Liver (tissue), 9 donors: ENCODE data around the gene CCIN. TPM values are rescaled to one million over a fixed set of nuclear protein-coding genes. Genes with fewer than 3 reads are reported as not detected.

Source experiments
- DNase-seq: peaks from one replicate; pipeline ENCODE4 v3.0.0-alpha.2; 2017; ENCODE audit warnings: low spot score
- H3K27ac ChIP-seq, 2 donors: one replicate each; pipeline ENCODE4 v1.7.0; 2013; ENCODE audit warnings: inconsistent platforms in 2 of 2, low read length in 2 of 2, control low read depth in 1 of 2, low read depth in 1 of 2, mild to moderate bottlenecking in 1 of 2
- H3K27me3 ChIP-seq, 4 donors: one replicate each; pipeline versions ENCODE4 v1.6.1 to v1.7.0; 2013; ENCODE audit warnings: low read length in 3 of 4, inconsistent platforms in 1 of 4, mild to moderate bottlenecking in 1 of 4, moderate library complexity in 1 of 4; ENCODE audit not compliant: control insufficient read depth in 4 of 4, insufficient read depth in 4 of 4
- H3K36me3 ChIP-seq, 4 donors: one replicate each; pipeline versions ENCODE4 v1.6.1 to v1.7.0; 2013; ENCODE audit warnings: low read length in 3 of 4, mild to moderate bottlenecking in 3 of 4, low read depth in 1 of 4, moderate library complexity in 1 of 4; ENCODE audit not compliant: control insufficient read depth in 4 of 4, insufficient read depth in 3 of 4
- H3K4me1 ChIP-seq, 4 donors: one replicate each; pipeline versions ENCODE4 v1.6.1 to v1.7.0; 2013; ENCODE audit warnings: low read length in 3 of 4, mild to moderate bottlenecking in 3 of 4, moderate library complexity in 1 of 4; ENCODE audit not compliant: control insufficient read depth in 4 of 4, insufficient read depth in 4 of 4
- H3K4me3 ChIP-seq, 3 donors: one replicate each; pipeline versions ENCODE4 v1.6.1 to v1.7.0; 2013; ENCODE audit warnings: low read length in 3 of 3, control low read depth in 1 of 3, low read depth in 1 of 3, mild to moderate bottlenecking in 1 of 3
- H3K9ac ChIP-seq, 2 donors: one replicate each; pipeline ENCODE4 v1.7.0; 2013; ENCODE audit warnings: low read length in 2 of 2, mild to moderate bottlenecking in 2 of 2, moderate library complexity in 2 of 2, control low read depth in 1 of 2, low read depth in 1 of 2
- H3K9me3 ChIP-seq, 4 donors: one replicate each; pipeline versions ENCODE4 v1.6.1 to v1.7.0; 2013; ENCODE audit warnings: low read length in 3 of 4; ENCODE audit not compliant: control insufficient read depth in 4 of 4
- EGR1 ChIP-seq, 2 donors: IDR thresholded peaks; 2 replicates each; pipeline ENCODE4 v1.6.1; 2016 to 2018; ENCODE audit warnings: antibody characterized with exemption in 2 of 2, low read depth in 2 of 2
- FOXA1 ChIP-seq: IDR thresholded peaks from 2 replicates; pipeline ENCODE4 v1.6.1; 2016; ENCODE audit warnings: antibody characterized with exemption
- JUND ChIP-seq, 2 donors: IDR thresholded peaks; 2 replicates each; pipeline ENCODE4 v1.6.1; 2016; ENCODE audit warnings: antibody characterized with exemption in 2 of 2
- NR2F2 ChIP-seq: IDR thresholded peaks from 2 replicates; pipeline ENCODE4 v1.6.1; 2016; ENCODE audit warnings: antibody characterized with exemption
- REST ChIP-seq: IDR thresholded peaks from 2 replicates; pipeline ENCODE4 v1.6.1; 2016; ENCODE audit warnings: antibody characterized with exemption, mild to moderate bottlenecking
- RXRA ChIP-seq, 2 donors: IDR thresholded peaks; 2 replicates each; pipeline ENCODE4 v1.6.1; 2017 to 2018; ENCODE audit warnings: antibody characterized with exemption in 2 of 2, mild to moderate bottlenecking in 1 of 2
- SP1 ChIP-seq: IDR thresholded peaks from 2 replicates; pipeline ENCODE4 v1.6.1; 2018; ENCODE audit warnings: antibody characterized with exemption, mild to moderate bottlenecking
- YY1 ChIP-seq: IDR thresholded peaks from 2 replicates; pipeline ENCODE4 v1.6.1; 2016; ENCODE audit warnings: antibody characterized with exemption, mild to moderate bottlenecking
- WGBS: extraction: QIAGEN DNeasy Blood & Tissue Kit; methylation state at CpG from one replicate; pipeline ENCODE4 v1.1.7; 2013; 5-methylcytosine and 5-hydroxymethylcytosine counted together
- polyA plus RNA-seq, 2 donors: library from polyadenylated mRNA; stranded (reverse) in 1 of 2; unstranded in 1 of 2; fragments of 200-250 nt in 1 of 2; fragments of >200 nt in 1 of 2; fragmentation: Nextera tagmentation in 1 of 2; extraction: Ambion mirVana in 1 of 2; gene quantifications; one replicate each; pipeline versions ENCODE4 v1.2.1 to v1.2.3, GENCODE V29; 2013 to 2015
- total RNA-seq, 2 donors: library from RNA; depleted of rRNA; stranded (reverse); fragments of >200 nt; gene quantifications; one replicate each; pipeline ENCODE4 v1.2.3, GENCODE V29; 2014
- TF ChIP-seq, protein P1 (sequence below): fragments of 150-350 bp; IDR thresholded peaks from 2 replicates; pipeline ENCODE4 v1.5.1; 2017; ENCODE audit warnings: improper control_type of control experiment, low read depth, low read length; ENCODE audit not compliant: missing input control
- TF ChIP-seq, protein P2 (sequence below): IDR thresholded peaks from 2 replicates; pipeline ENCODE4 v1.6.1; 2016; ENCODE audit warnings: antibody characterized with exemption
- donor health status: healthy.
- donor health status: healthy.
- donor health status: healthy.
- donor health status: healthy.
- donor health status: healthy.

Gene CCIN
- total and polyA plus RNA-seq, 4 donors: not detected

- no peaks in the 10 kb centered on the region for H3K36me3 ChIP-seq
- peak overlapping the region in 1 of 2 donors; percentile 66 for H3K9ac ChIP-seq
- TF ChIP-seq, protein P1, sequence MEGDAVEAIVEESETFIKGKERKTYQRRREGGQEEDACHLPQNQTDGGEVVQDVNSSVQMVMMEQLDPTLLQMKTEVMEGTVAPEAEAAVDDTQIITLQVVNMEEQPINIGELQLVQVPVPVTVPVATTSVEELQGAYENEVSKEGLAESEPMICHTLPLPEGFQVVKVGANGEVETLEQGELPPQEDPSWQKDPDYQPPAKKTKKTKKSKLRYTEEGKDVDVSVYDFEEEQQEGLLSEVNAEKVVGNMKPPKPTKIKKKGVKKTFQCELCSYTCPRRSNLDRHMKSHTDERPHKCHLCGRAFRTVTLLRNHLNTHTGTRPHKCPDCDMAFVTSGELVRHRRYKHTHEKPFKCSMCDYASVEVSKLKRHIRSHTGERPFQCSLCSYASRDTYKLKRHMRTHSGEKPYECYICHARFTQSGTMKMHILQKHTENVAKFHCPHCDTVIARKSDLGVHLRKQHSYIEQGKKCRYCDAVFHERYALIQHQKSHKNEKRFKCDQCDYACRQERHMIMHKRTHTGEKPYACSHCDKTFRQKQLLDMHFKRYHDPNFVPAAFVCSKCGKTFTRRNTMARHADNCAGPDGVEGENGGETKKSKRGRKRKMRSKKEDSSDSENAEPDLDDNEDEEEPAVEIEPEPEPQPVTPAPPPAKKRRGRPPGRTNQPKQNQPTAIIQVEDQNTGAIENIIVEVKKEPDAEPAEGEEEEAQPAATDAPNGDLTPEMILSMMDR: no peak
- TF ChIP-seq SP1 (peak; percentile 61), RXRA (IDR thresholded peaks at IDR 0.05) (peak in 1 of 2 donors; percentile 21)
- peaks cover 0 to 12% (median 6%) of the 10 kb centered on the region in 4 donors for H3K4me1 ChIP-seq
- peak overlapping the region; percentile 80 to 83 for H3K27ac ChIP-seq
- peak overlapping the region in 2 of 3 donors; percentile 24 to 25 for H3K4me3 ChIP-seq
- 38% methylated on average over 12 of the region's 12 CpGs for WGBS
- DNase-seq: peak; percentile 73
- no peaks in the 10 kb centered on the region for H3K27me3 ChIP-seq
- peaks cover 0 to 6% (median 3%) of the 10 kb centered on the region in 4 donors for H3K9me3 ChIP-seq
These were observed 26.5 kb upstream of the CCIN start for GRCh38 chr9:36142510-36143244.

- Histone ChIP-seq H3K27me3 (no peaks in the 10 kb centered on the region), H3K9me3 (peaks cover 0 to 6% (median 3%) of the 10 kb centered on the region in 4 donors), H3K9ac (peak overlapping the region in 1 of 2 donors; percentile 66), H3K4me1 (peaks cover 0 to 12% (median 6%) of the 10 kb centered on the region in 4 donors), H3K36me3 (no peaks in the 10 kb centered on the region), H3K4me3 (peak overlapping the region in 1 of 3 donors; percentile 25), H3K27ac (peak overlapping the region; percentile 80 to 83)
- DNase-seq: no peak
- WGBS: 80% methylated on average over 13 of the region's 13 CpGs
- no peak for TF ChIP-seq FOXA1
- TF ChIP-seq YY1: no peak
- no peak for TF ChIP-seq NR2F2
These were observed 25.9 kb upstream of the CCIN start for GRCh38 chr9:36143245-36143641.

DNA sequence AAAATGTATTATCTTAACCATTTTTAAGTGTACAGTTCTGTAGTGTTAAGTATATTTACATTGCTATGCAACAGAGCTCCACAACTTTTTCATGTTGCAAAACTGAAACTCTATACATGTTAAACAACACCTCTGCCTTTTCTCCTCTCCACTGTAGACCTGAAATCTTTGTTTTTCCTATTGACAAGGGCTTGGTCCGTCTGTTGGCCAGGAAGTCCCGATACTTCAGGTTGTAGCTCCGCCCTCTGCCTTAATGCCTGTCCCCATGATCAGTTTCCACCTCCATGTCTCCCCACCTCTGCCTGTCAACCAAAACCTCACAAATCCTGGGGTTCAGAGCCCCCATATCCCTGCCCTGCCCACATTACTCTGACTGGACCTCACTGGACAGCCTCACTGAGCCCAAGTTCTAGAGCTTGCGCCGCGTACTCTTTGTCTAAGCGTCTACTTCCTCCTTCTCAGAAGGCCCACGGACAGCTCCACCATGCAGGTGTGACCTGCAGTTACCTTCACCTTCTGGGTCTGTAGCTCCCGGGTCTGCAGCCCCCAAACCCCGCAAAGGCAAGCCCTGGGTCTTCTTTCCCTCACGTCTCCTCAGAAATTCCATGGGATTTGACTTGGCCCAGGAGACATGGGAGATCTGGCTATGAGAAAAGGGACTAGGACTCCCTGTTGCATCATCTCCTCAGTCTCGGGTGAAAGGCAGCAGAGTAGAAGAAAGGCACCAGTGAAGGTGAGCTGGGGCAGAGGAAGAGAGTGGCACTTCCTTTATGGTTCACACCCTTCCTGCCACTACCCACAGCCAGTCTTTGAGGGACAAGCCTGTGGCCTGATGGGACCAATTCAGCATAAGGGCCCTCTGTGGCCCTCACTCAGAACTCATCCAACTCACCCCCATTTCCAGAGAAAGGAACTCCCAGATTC is 24.6 kb upstream of the CCIN start:
- WGBS: 84% methylated on average over 12 of the region's 12 CpGs
- DNase-seq: no peak

DNA sequence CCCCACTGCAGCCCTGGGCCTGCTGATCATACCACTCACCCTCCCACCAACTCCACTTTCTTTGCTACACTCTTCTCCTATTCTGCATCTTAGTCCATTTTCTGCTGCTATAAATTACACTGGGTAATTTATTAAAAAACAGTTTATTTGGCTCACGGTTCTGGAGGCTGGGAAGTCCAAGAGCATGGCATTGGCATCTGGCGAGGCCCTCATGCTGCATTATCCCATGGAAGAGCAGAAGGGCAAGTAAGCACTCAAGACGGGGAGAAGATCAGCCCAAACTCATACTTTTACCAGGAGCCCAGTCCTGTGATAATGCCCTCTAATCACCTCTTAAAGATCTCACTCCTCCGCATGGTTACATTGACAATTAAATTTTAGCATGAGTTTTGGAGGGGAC is 23.2 kb upstream of the CCIN start:
- TF ChIP-seq EGR1 (IDR thresholded peaks at IDR 0.05; ENCODE audit: low read depth in 2 of 2): no peak
- no peak for TF ChIP-seq REST
- peaks cover 0 to 12% (median 8%) of the 10 kb centered on the region in 4 donors for H3K4me1 ChIP-seq
- H3K9me3 ChIP-seq: peaks cover 0 to 6% (median 3%) of the 10 kb centered on the region in 4 donors
- H3K9ac ChIP-seq: no peak overlapping the region
- H3K27me3 ChIP-seq: no peaks in the 10 kb centered on the region
- WGBS: 98% methylated on average over 4 of the region's 4 CpGs
- H3K27ac ChIP-seq: no peak overlapping the region
- no peaks in the 10 kb centered on the region for H3K36me3 ChIP-seq
- H3K4me3 ChIP-seq: no peak overlapping the region
- no peak for DNase-seq

More for the DNA sequence above, 24.6 kb upstream of the CCIN start:
- H3K27me3 ChIP-seq: no peaks in the 10 kb centered on the region
- H3K9me3 ChIP-seq: peaks cover 0 to 6% (median 3%) of the 10 kb centered on the region in 4 donors
- H3K4me1 ChIP-seq: peaks cover 0 to 12% (median 7%) of the 10 kb centered on the region in 4 donors
- H3K36me3 ChIP-seq: no peaks in the 10 kb centered on the region
- no peak overlapping the region for H3K9ac ChIP-seq
- no peak for TF ChIP-seq JUND (IDR thresholded peaks at IDR 0.05)
- TF ChIP-seq, protein P2, sequence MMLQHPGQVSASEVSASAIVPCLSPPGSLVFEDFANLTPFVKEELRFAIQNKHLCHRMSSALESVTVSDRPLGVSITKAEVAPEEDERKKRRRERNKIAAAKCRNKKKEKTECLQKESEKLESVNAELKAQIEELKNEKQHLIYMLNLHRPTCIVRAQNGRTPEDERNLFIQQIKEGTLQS: no peak
- H3K27ac ChIP-seq: peak overlapping the region in 1 of 2 donors; percentile 54
- no peak overlapping the region for H3K4me3 ChIP-seq
